Right renal pelvis (tissue), 4 donors: ENCODE measurements around the gene ABCC1. TPM values are rescaled to one million over a fixed set of nuclear protein-coding genes. Genes with fewer than 3 reads are reported as not detected.
"Not testable (repeated sequence)": the region's sequence is repeated elsewhere in the genome, so short reads cannot be mapped to it uniquely, and the experiment has no call there.

Experiments
- DNase-seq, 4 donors: peaks; one replicate each; pipeline ENCODE4 v3.0.0-alpha.2; 2013; ENCODE audit warnings: low read depth in 4 of 4, low spot score in 3 of 4, missing footprints in 1 of 4
- polyA plus RNA-seq, 4 donors: library from polyadenylated mRNA; unstranded; fragments of 120-200 nt; gene quantifications; one replicate each; pipeline ENCODE4 v1.2.1, GENCODE V29; 2013; ENCODE audit not compliant: insufficient read length in 4 of 4

ABCC1 gene
- polyA plus RNA-seq, 4 donors: 23.0 to 25.8 (median 24.6) TPM

- no peak for DNase-seq
Observed at GRCh38 chr16:16167927-16168326, 218.5 kb downstream of the ABCC1 start.

DNA sequence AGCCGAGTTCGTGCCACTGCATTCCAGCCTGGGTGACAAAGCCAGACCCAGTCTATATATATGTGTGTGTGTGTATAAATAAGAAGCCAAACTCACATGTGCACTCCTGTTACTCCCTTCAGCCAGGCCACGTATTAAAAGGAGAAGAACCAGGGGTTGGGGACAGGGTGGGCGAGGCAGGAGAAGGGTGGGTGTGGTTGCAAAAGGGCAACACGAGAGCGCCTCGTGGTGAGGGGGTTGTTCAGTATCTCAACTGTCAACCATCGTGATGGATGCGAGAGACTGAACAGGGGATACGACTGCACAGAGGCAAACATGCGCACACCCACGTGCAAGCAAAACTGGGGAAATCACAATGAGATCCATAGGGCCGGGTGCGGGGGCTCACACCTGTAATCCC is 219.0 kb downstream of the ABCC1 start:
- no peak for DNase-seq

- DNase-seq: no peak
Observed at GRCh38 chr16:16169615-16170014, 220.2 kb downstream of the ABCC1 start.

- no peak for DNase-seq
Observed at GRCh38 chr16:16171332-16171919, 222.0 kb downstream of the ABCC1 start.

- DNase-seq: no peak
Observed at GRCh38 chr16:16172991-16173390, 223.6 kb downstream of the ABCC1 start.

GRCh38 chr16:16175296-16175695 is 225.9 kb downstream of the ABCC1 start:
- DNase-seq: no peak

DNA sequence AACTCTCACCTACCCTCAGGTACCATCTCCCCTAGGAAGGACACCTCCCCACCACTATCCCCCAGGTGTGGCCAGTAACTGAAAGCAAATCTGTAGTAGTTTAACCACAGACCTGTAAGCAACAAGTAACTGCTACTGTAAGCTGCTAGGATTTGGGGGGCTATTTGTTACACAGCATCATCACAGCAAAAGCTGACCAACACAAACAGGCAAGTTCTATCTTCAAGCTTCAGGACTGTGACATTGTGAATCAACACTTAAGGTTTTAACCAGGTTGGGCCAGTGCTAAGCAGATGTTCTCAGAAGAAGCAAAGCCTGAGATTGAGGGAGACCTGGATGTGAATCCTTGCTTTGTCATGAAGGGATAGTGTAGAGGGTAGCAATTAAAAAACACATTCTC is 226.9 kb downstream of the ABCC1 start:
- no peak for DNase-seq

DNA sequence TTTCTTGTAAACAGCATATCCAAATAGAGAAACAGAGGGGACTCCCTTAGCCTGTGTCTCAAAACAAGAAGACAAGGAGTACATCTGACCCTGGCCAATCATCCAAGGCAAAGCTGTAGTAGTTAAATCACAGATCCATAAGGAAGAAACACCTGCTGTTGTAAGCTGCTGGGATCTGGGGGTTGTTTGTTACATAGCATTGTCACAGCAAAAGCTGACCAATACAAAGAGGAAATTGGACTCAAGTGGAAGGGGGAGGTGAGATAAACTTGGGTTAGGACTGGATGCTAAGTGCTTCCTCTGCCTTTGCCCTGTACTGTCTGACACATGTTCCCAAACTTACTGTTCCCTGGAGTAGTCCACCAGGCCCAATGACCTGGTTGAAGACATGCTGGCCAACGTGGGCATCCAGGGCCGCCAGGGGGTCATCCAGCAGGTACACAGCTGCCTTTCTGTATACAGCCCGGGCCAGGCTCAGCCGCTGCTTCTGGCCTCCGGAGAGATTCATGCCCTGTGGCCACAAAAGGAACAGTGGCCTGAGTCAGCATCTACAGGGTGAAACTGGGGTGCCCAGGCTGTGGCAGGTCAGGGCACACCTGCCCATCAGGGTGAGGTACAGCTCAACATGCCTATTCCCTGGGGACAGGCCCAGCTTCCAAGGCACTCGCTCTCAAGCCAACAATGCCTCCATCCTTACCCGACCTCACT is 229.2 kb downstream of the ABCC1 start:
- DNase-seq: no peak

- DNase-seq: not testable (repeated sequence)
Observed at GRCh38 chr16:16181748-16182147, 232.3 kb downstream of the ABCC1 start.

DNA sequence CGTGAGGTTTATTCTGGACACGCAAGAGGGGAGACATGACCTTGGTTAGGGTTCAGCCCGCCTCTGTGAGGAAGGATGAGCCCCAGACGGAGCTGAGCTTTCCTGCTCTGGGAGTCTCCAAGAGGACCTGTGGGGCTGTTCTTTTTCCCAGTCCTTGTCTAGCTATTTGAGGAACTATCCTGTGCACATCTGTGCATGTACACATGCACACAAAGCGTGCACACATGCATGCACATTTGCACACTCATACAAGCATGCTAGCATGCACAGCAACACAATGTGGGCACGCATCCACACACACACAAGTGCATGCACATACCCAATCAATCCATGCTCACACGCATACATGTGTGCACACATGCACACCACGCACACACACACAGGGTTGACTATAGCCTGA is 233.5 kb downstream of the ABCC1 start:
- DNase-seq: no peak

DNA sequence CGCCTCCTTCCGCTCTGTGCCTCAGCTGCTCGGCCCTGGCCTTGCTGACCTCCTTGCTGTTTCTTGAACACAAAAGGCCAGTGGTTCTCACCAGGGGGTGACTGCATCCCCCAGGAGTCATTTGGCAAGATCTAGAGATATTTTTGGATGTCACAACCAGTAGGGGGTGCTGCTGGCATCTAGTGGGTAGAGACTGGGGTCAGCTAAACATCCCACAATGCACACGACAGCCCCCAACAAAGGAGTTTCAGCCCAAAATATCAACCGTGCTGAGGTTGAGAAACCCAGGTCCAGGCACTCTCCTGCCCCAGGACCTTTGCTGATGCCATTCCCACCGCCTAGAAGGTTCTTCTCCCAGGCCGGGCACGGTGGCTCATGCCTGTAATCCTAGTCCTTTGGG is 234.1 kb downstream of the ABCC1 start:
- DNase-seq: no peak

DNA sequence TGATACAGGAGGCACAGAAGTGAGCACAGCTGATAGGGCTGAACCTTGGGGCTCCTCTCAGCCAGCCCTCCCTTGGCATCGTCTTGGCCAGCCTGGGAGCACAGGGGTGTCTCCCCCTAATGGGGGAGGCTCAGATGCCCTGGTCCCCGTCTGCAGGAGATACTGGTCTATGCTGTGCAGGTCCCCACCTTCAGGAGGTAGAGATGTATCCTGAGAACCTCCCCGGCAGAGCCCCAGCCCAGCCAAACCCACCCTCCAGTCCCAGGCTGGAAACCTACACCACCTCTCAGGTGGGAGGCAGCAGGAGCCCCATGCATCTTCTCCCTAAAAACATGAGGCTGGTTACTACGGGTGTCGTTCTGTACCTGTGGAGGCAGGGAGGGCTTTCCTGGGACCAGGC is 235.2 kb downstream of the ABCC1 start:
- no peak for DNase-seq

DNA sequence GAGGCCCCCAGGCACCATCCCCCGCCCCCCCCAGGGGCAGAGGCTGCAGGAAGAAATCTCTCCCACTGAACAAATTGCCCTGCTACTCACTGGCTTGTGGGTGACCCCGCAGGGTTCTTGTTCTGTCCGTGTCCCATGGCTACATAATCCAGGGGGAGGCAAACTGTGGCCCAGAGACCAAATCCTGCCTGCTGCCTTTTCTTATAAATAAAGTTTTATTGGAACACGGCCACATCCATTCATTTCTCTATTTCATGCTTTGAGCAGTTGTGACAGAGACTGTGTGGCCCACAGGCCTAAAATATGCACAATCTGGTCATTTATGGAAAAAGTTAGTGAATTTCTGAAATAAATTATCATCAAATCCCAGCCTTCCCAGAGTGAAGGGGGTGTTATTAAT is 235.7 kb downstream of the ABCC1 start:
- DNase-seq: no peak

- DNase-seq: no peak
Observed at GRCh38 chr16:16186820-16187219, 237.4 kb downstream of the ABCC1 start.

- no peak for DNase-seq
Observed at GRCh38 chr16:16188827-16189226, 239.4 kb downstream of the ABCC1 start.

GRCh38 chr16:16189842-16190241 is 240.4 kb downstream of the ABCC1 start:
- DNase-seq: no peak

- no peak for DNase-seq
Observed at GRCh38 chr16:16190546-16190945, 241.1 kb downstream of the ABCC1 start.

DNA sequence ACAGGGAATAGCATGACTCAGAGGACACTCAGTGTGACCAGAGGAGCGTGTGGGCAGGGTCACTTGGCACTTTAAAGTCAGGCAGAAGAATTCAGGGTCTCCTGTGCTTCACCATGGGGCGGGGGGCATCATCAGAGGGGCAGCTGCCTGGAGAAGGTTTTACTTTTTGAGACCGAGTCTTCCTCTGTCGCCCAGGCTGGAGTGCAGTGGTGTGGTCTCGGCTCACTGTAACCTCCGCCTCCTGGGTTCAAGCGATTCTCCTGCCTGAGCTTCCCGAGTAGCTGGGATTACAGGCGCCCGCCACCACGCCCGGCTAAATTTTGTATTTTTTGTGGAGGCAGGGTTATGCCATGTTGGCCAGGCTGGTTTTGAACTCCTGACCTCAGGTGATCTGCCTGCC is 241.6 kb downstream of the ABCC1 start:
- not testable (repeated sequence) for DNase-seq

- no peak for DNase-seq
Observed at GRCh38 chr16:16191493-16192167, 242.2 kb downstream of the ABCC1 start.
